Stimulated activated CD4-positive, alpha-beta T cell treated with anti-CD3 and anti-CD28 coated beads, Interleukin-4, amount 100 ng/mL, for 1 hour (primary cell): ENCODE measurements around the gene SPHK1.

Experiments used
- DNase-seq: peaks from one replicate; pipeline ENCODE4 v3.0.0-alpha.2; 2020

SPHK1 gene

DNA sequence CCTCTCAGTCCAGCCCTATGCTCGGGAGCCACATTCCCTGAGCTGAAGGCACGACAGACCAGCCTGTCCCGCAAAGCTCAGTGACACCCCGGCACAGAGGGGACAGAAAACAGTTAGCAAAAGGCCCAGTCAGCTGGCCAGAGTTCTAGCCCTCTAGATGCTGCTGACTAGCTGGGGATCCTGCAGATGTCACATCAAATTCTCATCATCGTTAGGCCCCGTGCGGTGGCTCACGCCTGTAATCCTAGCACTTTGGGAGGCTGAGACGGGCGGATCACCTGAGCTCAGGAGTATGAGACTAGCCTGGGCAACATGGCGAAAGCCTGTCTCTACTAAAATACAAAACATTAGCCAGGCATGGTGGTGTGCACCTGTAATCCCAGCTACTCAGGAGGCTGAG is 51.3 kb downstream of the SPHK1 start:
- no peak for DNase-seq
